ENCODE data around the gene FTCD. TPM values are rescaled to one million over a fixed set of nuclear protein-coding genes. Genes with fewer than 3 reads are reported as not detected.

The FTCD gene
- total and polyA plus RNA-seq, 10 of the 15 experiments (the other 5 are each of a cell fraction or from before 2014, with no cell fraction given), result 0.27 to 0.28 TPM; not detected in 8

- no peak for TF ChIP-seq ELK1 (IDR thresholded peaks at IDR 0.05; ENCODE audit: low read depth, low read length)
Observed at GRCh38 chr21:46182548-46183336, 27.4 kb upstream of the FTCD start (continued).

- 77% methylated on average over 16 of the region's 16 CpGs for WGBS (ENCODE audit: insufficient coverage, insufficient replicate concordance, low lambda C conversion rate, missing lambda C conversion rate)
- intact Hi-C loops (cut with micrococcal nuclease; ENCODE audit: unreplicated experiment), result no loop called here
- DNase-seq (ENCODE audit: low read depth, low spot score) (no peak), ATAC-seq (no peak), FAIRE-seq (no peak)
- CTCF ChIA-PET, result no interaction called here
- no peaks in the 10 kb centered on the region; the same call in 1 of the 2 replicates for H3K4me1 ChIP-seq (ENCODE audit: control insufficient read depth, insufficient read depth, low read length)
- in situ Hi-C loops (cut with MboI), result no loop called here
- TF ChIP-seq RCOR1 (conservative IDR thresholded peaks at IDR 0.05; ENCODE audit: low read depth, low read length) (no peak), CREM (IDR thresholded peaks at IDR 0.05; ENCODE audit: low read depth) (no peak), MTA2 (IDR thresholded peaks at IDR 0.05; ENCODE audit: low read depth) (no peak), SP1 (IDR thresholded peaks at IDR 0.05; ENCODE audit: low read depth, low read length) (no peak), ZNF217 (IDR thresholded peaks at IDR 0.05) (no peak), LARP7 (IDR thresholded peaks at IDR 0.05) (no peak), SMAD5 (IDR thresholded peaks at IDR 0.05; ENCODE audit: low read depth) (no peak), POLR2A (IDR thresholded peaks at IDR 0.05; ENCODE audit: low read depth, low read length) (no peak)
- RAD21 ChIA-PET (ENCODE audit: unreplicated experiment), result no interaction called here
- POLR2A ChIA-PET, result no interaction called here
- H3K79me2 ChIP-seq (ENCODE audit: control insufficient read depth, insufficient read depth, low read length), result no peaks in the 10 kb centered on the region
- H3K4me2 ChIP-seq (ENCODE audit: control insufficient read depth, insufficient read depth), result no peak overlapping the region
- no peaks in the 10 kb centered on the region for H3K9me3 ChIP-seq (replicated peaks; ENCODE audit: control insufficient read depth, insufficient read depth, low read length)
- BruUV-seq (replicated peaks), result no TSS peak
- H3K36me3 ChIP-seq (ENCODE audit: control insufficient read depth in 2 of 2, insufficient read depth in 2 of 2, low read length in 1 of 2), result no peaks in the 10 kb centered on the region
- no peak overlapping the region for H2AFZ ChIP-seq (ENCODE audit: control insufficient read depth, low read depth, low read length)
- no peak overlapping the region for H3K4me3 ChIP-seq
- H3K27ac ChIP-seq (ENCODE audit: control insufficient read depth, insufficient read depth), result no peak overlapping the region
- H3K27me3 ChIP-seq (replicated peaks in 1 of 2; ENCODE audit: control insufficient read depth in 2 of 2, insufficient read depth in 2 of 2, low read length in 1 of 2), result no peaks in the 10 kb centered on the region
- SMC1A ChIA-PET (ENCODE audit: uncharacterized antibody, unreplicated experiment), result no interaction called here
- H4K20me1 ChIP-seq (ENCODE audit: control insufficient read depth, insufficient read depth), result no peaks in the 10 kb centered on the region
- no peak overlapping the region for H3K9ac ChIP-seq (ENCODE audit: control insufficient read depth, insufficient read depth, low read length)
Observed at GRCh38 chr21:46181953-46182547, 26.7 kb upstream of the FTCD start.

Measured in GM12878 (cell line).